Erythroblast (primary cell): ENCODE results near the gene ERCC1.

Experiments
- DNase-seq, 2 experiments: peaks; one replicate each; lab custom pipeline; 2025; lab: John Stamatoyannopoulos, UW
- GATA1 ChIP-seq: IDR thresholded peaks from 2 replicates; pipeline ENCODE4 v1.6.1; 2011; ENCODE audit warnings: low read depth, mild to moderate bottlenecking, control low read depth, low read length, moderate library complexity
- POLR2A ChIP-seq: IDR thresholded peaks from 2 replicates; pipeline ENCODE4 v1.6.1; 2011; ENCODE audit warnings: mild to moderate bottlenecking, low read length

The ERCC1 gene

DNA sequence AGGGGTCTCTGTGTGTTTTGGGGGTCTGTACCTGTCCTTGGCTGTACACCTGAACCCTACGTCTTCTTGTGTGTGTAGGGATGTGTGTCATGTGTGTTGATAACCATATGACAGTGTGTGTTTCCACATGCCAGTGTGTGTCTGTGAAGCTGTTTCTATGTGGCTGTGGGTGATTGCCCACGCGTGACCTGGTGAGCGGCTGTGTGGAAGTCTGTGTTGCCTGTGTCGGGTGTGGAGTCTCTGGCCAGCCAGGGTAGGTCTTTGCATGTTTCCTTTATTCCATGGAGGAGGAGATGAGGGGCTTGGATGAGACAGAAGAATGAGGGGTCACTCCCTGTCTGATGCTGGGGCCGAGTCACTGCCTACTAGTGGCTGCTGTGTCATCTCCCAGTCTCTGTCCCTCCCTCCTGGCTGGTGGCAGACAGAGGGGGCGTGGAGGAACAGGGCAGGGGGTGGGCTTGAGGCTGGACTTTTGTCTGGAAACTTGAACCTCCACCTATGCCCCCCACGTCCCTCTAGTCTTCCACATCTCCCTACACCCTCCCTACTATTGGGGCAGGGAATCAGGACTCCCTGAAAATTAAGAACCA lies 41.2 kb upstream of the ERCC1 start:
- TF ChIP-seq POLR2A (no peak), GATA1 (no peak)
- peak; percentile 29 to 50 for DNase-seq

DNA sequence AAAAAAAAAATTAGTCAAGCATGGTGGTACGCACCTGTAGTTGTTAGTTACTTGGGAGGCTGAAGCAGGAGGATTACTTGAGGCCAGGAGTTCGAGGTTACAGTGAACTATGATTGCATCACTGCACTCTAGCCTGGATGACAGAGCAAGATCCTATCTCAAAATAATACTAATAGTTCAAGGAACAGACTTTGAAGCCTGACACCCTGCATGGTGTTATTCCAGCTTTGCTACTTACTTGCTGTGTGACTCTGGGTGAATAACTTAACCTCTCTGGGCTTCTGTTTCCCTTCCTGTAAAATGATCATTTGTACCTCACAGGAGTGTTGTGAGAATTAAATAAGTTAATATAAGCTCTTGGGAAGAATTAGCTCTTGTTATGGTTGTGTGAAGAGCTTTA lies 40.6 kb upstream of the ERCC1 start:
- no peak for TF ChIP-seq POLR2A
- no peak for TF ChIP-seq GATA1
- DNase-seq = peak; percentile 55 to 56

DNA sequence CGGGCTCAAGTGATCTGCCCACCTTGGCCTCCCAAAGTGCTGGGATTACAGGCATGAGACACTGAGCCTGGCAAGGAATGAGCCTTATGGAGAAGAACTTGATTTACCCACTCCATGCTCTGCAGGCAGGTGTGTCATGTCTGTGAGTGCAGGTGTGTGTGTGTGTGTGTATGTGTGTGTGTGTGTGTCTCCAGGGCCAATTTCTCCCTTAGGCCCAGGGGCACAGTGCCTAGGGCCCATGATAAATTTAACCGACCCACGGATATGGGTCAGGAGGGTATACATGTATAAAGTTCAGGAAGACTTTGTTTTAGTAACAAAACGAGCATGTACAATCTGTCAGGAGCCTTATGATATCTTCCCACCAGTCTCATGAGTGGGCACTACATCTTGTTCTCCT lies 39.5 kb upstream of the ERCC1 start:
- TF ChIP-seq GATA1 (no peak), POLR2A (no peak)

DNA sequence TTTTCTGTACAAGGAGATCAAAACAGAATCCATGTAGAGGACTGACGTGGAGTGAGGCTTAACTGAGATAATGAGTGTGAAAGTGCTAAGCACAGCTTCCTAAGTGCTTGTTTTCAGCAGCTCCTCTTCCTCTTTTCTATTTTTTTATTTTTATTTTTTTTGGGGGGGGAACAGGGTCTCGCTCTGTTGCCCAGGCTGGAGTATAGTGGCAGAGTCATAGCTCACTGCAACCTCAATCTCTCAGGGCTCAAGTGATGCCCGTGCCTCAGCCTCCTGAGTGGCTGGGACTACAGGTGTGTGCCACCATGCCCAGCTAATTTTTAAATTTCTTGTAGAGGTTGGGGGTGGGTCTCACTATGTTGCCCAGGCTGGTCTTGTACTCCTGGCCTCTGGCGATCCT lies 38.5 kb upstream of the ERCC1 start:
- DNase-seq = no peak
- no peak for TF ChIP-seq POLR2A

More for the DNA sequence above, 39.5 kb upstream of the ERCC1 start:
- no peak for DNase-seq

DNA sequence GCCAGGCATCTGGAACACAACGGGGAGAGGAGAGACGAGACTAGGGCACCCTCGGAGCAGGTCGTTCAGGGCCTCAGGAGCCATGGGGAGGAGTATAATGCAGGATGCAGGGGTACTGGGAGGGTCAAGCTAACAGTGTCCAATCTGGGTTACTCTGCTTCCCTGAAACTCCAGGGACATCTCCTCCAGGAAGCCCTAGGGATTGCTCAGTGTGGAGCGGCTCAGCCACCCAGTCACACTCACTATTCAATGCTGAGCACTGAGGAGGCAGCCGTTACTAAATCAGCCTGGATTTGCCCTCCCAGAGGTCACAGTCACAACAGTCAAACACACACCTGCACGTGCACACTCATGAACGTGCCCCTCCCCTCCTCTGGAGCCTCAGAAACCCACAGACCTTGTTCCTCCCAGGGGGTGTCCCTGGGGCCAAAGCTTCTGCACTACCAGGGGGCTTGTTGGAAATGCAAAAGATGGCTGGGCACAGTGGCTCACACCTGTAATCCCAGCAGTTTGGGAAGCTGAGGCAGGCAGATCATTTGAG lies 37.2 kb upstream of the ERCC1 start:
- no peak for DNase-seq
- TF ChIP-seq POLR2A (no peak), GATA1 (no peak)

DNA sequence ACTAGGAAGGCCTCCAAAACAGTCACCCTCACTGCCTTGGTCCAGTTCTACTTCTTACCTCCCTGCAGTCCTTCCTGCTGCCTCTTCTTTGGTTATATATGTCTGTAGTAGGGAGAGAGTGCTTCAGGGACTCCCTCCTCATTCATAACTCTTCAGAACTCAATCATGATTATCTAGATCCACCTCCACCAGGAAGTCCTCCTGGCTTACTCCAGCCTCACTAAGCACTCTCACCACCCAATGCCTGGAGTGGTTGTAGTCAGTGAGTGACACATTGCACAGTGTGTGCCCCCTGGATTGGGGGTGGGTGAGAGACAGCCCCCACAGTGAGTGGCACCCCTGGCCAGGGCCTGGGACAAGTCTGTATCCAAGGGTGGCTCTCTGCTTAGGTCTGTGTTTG lies 34.1 kb upstream of the ERCC1 start:
- TF ChIP-seq GATA1 = no peak
- no peak for TF ChIP-seq POLR2A
- DNase-seq = no peak

DNA sequence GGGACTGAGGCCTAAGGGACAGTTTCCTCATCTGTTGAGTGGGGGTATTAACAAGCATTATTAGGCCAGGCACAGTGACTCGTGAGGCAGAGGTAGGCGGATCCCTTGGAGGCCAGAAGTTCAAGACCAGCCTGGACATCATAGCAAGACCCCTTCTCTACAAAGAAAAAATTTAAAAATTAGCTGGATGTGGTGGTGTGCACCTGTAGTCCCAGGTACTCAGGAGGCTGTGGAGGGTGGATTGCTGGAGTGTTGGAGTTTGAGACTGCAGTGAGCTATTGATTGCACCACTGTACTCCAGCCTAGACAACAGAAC lies 32.7 kb upstream of the ERCC1 start:
- DNase-seq = no peak
- TF ChIP-seq POLR2A = no peak
- TF ChIP-seq GATA1 = no peak

DNA sequence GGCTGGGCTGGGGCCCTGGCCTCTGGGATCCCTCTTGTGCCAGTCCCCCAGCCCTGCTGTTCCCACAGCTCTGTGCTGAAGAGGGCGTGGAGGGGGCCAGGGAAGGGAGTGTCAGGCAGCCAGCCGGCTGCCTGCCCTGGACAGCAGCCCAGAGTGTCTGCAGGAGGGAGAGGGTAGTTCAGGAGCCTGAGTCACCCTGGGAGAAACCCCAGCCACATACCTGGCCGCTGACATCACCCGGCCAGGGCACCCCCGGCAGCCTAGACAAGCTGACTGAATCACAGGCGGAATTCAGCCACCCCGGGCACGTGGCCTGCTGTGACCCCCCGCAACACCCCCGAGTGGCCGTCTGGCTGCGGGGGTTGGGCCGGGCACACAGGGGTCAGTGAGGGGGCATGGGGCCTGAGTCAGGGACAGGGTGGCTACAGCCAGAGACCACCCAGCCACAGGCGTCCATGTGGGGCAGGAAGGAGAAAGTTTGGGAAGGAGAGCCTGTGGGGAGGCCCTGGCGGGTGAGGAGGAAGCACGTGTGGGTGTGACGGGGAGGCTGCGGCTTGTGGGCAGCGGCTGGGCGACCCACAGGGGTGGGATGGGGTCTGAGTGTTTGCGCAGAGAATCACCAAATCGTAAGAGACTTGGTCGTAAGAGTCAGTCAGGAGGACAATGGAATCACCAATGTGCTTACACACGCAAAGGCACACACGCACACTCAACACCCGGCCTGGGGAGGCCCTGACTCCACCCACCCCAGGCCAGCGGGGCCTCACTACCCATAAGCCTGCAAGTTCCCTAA lies 32.2 kb upstream of the ERCC1 start:
- TF ChIP-seq POLR2A (no peak), GATA1 (no peak)
- DNase-seq = peak; percentile 78 to 90

DNA sequence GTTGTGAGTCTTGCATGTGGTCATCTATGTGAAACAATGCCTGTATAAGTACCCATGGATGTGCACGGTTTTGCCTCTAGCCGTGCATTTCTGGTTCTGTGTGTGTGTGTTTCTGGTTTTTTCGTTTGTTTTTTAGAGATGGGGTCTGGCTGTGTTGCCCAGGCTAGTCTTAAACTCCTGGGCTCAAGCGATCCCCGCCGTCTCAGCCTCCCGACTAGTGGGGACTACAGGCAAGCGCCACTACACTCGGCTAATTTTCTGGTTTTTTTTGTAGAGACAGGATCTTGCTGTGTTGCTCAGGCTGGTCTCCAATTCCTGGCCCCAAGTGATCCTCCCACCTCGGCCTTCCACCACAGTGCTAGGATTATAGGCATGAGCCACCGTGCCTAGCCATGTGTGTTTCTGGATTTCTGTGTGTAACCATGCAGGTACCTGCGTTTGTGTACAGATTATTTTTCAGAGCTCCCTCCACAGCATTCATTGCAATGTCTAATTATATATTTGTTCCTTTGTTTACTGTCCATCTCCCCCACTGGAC lies 28.2 kb upstream of the ERCC1 start:
- TF ChIP-seq POLR2A = no peak
- TF ChIP-seq GATA1 = no peak
- DNase-seq = no peak

DNA sequence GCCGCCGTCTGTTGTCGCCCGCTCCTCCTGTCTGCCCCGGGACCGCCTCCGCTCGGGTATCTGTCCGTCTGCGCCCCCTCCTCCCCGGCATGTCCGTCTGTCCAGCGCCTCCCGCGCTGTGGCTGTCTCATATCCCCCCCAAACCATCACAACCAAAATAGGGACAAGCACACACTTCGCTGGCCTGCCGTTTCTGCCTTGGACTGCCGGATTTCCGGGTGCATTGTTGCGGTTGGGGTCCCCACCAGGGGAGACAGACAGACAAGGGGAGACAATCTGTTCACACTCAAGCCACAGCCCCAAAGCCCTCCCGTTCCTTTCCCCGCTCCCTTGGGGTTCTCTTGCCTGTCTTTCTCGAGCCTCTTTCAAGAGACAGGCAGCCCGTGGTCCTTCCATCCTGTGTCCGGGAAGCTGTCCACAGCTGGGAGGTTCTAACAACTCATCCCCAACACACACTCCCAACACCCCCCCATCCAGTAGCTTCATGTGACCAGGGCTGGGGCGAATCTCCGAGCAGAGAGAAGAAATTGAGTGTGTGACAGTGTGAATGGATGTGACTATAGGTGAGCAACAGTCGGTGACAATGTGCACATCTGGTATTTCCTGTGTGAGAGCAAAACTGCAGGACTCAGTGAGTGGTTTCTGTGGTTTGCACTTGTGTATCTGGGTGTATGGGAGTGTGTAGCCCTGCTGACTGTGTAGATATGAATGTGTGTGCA lies 27.6 kb upstream of the ERCC1 start:
- TF ChIP-seq GATA1 (no peak), POLR2A (peak; percentile 57)
- peak; percentile 51 to 58 for DNase-seq

DNA sequence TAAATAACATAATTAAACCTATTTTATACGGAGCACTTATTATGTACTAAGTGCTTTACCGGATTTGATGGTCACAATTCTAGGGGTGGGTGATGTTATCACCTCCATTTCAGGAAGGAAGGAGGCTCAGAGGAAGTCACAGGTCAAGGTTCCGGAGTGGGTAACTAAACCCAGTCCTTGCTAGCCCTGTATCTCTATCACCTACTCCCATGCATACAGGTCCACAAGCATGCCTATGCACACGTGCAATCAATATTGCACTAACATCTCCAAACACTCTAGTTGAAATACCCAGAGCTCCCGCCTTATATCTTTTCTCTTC lies 26.3 kb upstream of the ERCC1 start:
- DNase-seq = no peak
- TF ChIP-seq GATA1 = no peak
- no peak for TF ChIP-seq POLR2A

DNA sequence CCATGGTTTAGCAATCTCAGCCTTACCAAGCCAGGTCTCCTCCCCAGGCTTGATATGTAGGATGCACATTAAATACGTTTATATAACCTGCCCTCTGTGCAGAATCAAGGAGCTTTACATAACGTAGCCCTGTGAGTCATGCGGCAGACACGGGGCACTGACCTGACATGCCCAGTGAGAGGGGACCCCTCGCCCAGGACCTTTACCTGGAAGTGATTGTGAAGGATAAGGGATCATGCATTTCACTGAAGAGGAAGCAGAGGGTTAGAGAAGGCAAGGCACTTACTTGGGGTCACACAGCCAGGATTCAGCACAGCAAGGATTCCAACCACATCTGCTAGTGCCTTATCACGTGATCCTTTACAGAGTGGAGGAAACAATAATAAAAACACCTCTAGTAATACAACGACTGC lies 25.2 kb upstream of the ERCC1 start:
- DNase-seq = no peak
- TF ChIP-seq POLR2A (no peak), GATA1 (no peak)

DNA sequence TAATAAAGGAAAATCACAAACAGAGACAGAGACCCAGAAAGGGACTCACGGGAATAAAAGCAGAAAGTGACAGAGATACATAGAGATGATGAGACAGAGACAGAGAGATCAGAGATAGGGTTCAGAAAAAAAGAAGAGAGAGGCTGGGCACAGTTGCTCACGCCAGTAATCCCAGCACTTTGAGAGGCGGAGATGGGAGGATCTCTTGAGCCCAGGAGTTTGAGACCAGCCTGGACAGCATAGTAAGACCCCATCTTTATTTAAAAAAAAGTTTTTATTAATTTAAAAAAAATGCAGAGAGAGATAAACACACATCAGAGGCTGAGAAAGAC lies 24.7 kb upstream of the ERCC1 start:
- DNase-seq = no peak
- TF ChIP-seq GATA1 (no peak), POLR2A (no peak)

DNA sequence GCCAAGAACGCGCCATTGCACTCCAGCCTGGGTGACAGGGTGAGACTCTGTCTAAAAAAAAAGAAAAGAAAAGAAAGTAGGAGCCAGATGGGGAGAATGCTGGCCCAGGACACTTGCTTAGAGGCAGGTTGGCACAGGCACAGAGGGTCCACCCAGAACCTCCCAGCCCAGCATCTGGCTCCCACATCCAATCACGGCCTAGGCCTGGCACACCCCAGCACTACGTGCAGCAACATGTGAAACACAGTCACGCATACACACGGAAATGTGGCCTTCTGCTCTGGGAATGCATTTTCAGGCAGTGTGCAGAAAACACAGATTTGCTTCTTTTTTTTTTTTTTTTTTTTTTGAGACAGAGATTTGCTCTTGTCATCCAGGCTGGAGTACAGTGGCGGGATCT lies 23.2 kb upstream of the ERCC1 start:
- DNase-seq = no peak
- TF ChIP-seq GATA1 (no peak), POLR2A (no peak)
